BLaER1 (cell line): ENCODE measurements around the gene OR5K3.

Experiments used
- H3K27ac ChIP-seq: shearing (Covaris generic); formaldehyde crosslinking; 2 replicates; pipeline ENCODE4 v1.8.1; 2022
- H3K27me3 ChIP-seq: shearing (Covaris generic); formaldehyde crosslinking; 2 replicates; pipeline ENCODE4 v1.8.1; 2022
- H3K36me3 ChIP-seq: shearing (Covaris generic); formaldehyde crosslinking; 2 replicates; pipeline ENCODE4 v1.8.1; 2022
- H3K4me1 ChIP-seq: shearing (Covaris generic); formaldehyde crosslinking; 2 replicates; pipeline ENCODE4 v1.8.1; 2022
- H3K4me2 ChIP-seq: shearing (Covaris generic); formaldehyde crosslinking; 2 replicates; pipeline ENCODE4 v1.8.1; 2022
- H3K4me3 ChIP-seq: shearing (Covaris generic); formaldehyde crosslinking; 2 replicates; pipeline ENCODE4 v1.8.1; 2022
- H3K9ac ChIP-seq: shearing (Covaris generic); formaldehyde crosslinking; 2 replicates; pipeline ENCODE4 v1.8.1; 2022
- H3K9me3 ChIP-seq: shearing (Covaris generic); formaldehyde crosslinking; 2 replicates; pipeline ENCODE4 v1.8.1; 2022
- H4K20me1 ChIP-seq: shearing (Covaris generic); formaldehyde crosslinking; 2 replicates; pipeline ENCODE4 v1.8.1; 2022
- Cebpa-rat ChIP-seq: shearing (Covaris generic); IDR thresholded peaks from 2 replicates; pipeline ENCODE4 v1.8.1; 2022

The OR5K3 gene

GRCh38 chr3:98406034-98406433, 15.6 kb downstream of the OR5K3 start:
- Histone ChIP-seq H4K20me1 (no peaks in the 10 kb centered on the region), H3K4me2 (no peak overlapping the region), H3K4me3 (no peak overlapping the region), H3K27me3 (no peaks in the 10 kb centered on the region), H3K4me1 (no peaks in the 10 kb centered on the region), H3K9me3 (peaks cover 38% of the 10 kb centered on the region), H3K9ac (no peak overlapping the region), H3K36me3 (no peaks in the 10 kb centered on the region), H3K27ac (no peak overlapping the region)
- no peak for TF ChIP-seq Cebpa-rat

DNA sequence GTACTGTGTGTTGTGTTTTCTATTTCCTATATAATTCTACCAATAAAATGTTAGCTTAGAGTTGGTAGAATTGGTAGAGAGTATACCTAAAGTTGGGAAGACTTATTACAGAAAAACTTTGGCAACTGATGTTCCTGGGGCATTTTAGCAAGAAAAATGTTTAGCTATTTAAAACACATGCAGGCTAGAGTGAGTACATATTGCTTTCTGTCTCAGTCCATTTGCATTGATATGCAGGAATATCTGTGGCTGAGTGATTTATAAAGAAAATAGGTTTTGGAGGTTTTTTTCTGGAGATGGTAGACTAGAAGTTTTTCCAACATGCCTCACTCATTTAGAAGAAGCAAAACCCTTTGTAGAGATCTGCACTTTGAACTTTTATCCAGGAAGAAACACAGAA, 42.1 kb downstream of the OR5K3 start:
- Histone ChIP-seq H3K27me3 (no peaks in the 10 kb centered on the region), H4K20me1 (no peaks in the 10 kb centered on the region), H3K9ac (no peak overlapping the region), H3K4me1 (no peaks in the 10 kb centered on the region), H3K36me3 (no peaks in the 10 kb centered on the region), H3K4me3 (no peak overlapping the region), H3K4me2 (no peak overlapping the region), H3K27ac (no peak overlapping the region), H3K9me3 (peaks cover 28% of the 10 kb centered on the region)
- no peak for TF ChIP-seq Cebpa-rat

- TF ChIP-seq Cebpa-rat = no peak
- no peaks in the 10 kb centered on the region for H3K27me3 ChIP-seq
Observed at GRCh38 chr3:98433764-98434163, 43.3 kb downstream of the OR5K3 start.

GRCh38 chr3:98434412-98434811, 43.9 kb downstream of the OR5K3 start:
- H3K36me3 ChIP-seq = no peaks in the 10 kb centered on the region
- no peak overlapping the region for H3K9ac ChIP-seq
- no peaks in the 10 kb centered on the region for H4K20me1 ChIP-seq
- no peak overlapping the region for H3K4me3 ChIP-seq
- H3K27ac ChIP-seq = no peak overlapping the region
- no peak for TF ChIP-seq Cebpa-rat
- H3K27me3 ChIP-seq = no peaks in the 10 kb centered on the region
- no peaks in the 10 kb centered on the region for H3K4me1 ChIP-seq
- H3K9me3 ChIP-seq = peaks cover 13% of the 10 kb centered on the region
- H3K4me2 ChIP-seq = no peak overlapping the region

More at GRCh38 chr3:98433764-98434163, 43.3 kb downstream of the OR5K3 start:
- Histone ChIP-seq H3K9me3 (peaks cover 20% of the 10 kb centered on the region), H3K9ac (no peak overlapping the region), H4K20me1 (no peaks in the 10 kb centered on the region), H3K4me3 (no peak overlapping the region), H3K4me1 (no peaks in the 10 kb centered on the region), H3K4me2 (no peak overlapping the region), H3K36me3 (no peaks in the 10 kb centered on the region), H3K27ac (no peak overlapping the region)

- H3K4me2 ChIP-seq = no peak overlapping the region
- H4K20me1 ChIP-seq = no peaks in the 10 kb centered on the region
- H3K27me3 ChIP-seq = no peaks in the 10 kb centered on the region
- H3K4me1 ChIP-seq = no peaks in the 10 kb centered on the region
- H3K36me3 ChIP-seq = no peaks in the 10 kb centered on the region
- H3K9ac ChIP-seq = no peak overlapping the region
- no peak overlapping the region for H3K27ac ChIP-seq
- H3K4me3 ChIP-seq = no peak overlapping the region
- no peak for TF ChIP-seq Cebpa-rat
- H3K9me3 ChIP-seq = no peaks in the 10 kb centered on the region
Observed at GRCh38 chr3:98440283-98440682, 49.8 kb downstream of the OR5K3 start.
